HEK293 (cell line): ENCODE data around the gene ZBTB5.

Experiments used
- GLI4 ChIP-seq: fragments of 450-650 bp; formaldehyde crosslinking; IDR thresholded peaks from 2 replicates; pipeline ENCODE4 v1.5.1; 2016; ENCODE audit warnings: missing biosample characterization, missing genetic modification characterization
- SP7 ChIP-seq: fragments of 450-650 bp; formaldehyde crosslinking; IDR thresholded peaks from 2 replicates; pipeline ENCODE4 v1.5.1; 2016; ENCODE audit warnings: missing biosample characterization, missing genetic modification characterization
- WT1 ChIP-seq: fragments of 450-650 bp; formaldehyde crosslinking; IDR thresholded peaks from 2 replicates; pipeline ENCODE4 v1.5.1; 2016; ENCODE audit warnings: missing biosample characterization, missing genetic modification characterization
- ZBTB20 ChIP-seq: fragments of 450-650 bp; formaldehyde crosslinking; IDR thresholded peaks from 2 replicates; pipeline ENCODE4 v1.5.1; 2016; ENCODE audit warnings: missing biosample characterization, missing genetic modification characterization
- ZBTB21 ChIP-seq: fragments of 450-650 bp; formaldehyde crosslinking; IDR thresholded peaks from 2 replicates; pipeline ENCODE4 v1.5.1; 2017; ENCODE audit warnings: missing biosample characterization, missing genetic modification characterization
- ZBTB26 ChIP-seq: fragments of 450-650 bp; formaldehyde crosslinking; optimal IDR thresholded peaks from 2 replicates; pipeline ENCODE3; 2016; ENCODE audit warnings: missing biosample characterization, mild to moderate bottlenecking, missing genetic modification characterization
- ZBTB48 ChIP-seq: fragments of 450-650 bp; formaldehyde crosslinking; IDR thresholded peaks from 2 replicates; pipeline ENCODE4 v1.5.1; 2016; ENCODE audit warnings: missing biosample characterization, missing genetic modification characterization
- ZNF133 ChIP-seq: fragments of 450-650 bp; formaldehyde crosslinking; IDR thresholded peaks from 2 replicates; pipeline ENCODE4 v1.5.1; 2016; ENCODE audit warnings: missing biosample characterization, missing genetic modification characterization
- ZNF148 ChIP-seq: fragments of 450-650 bp; formaldehyde crosslinking; IDR thresholded peaks from 2 replicates; pipeline ENCODE4 v1.5.0; 2017; ENCODE audit warnings: missing biosample characterization, missing genetic modification characterization, borderline replicate concordance
- ZNF174 ChIP-seq: fragments of 450-650 bp; formaldehyde crosslinking; IDR thresholded peaks from 2 replicates; pipeline ENCODE4 v1.5.0; 2017; ENCODE audit warnings: missing biosample characterization, mild to moderate bottlenecking, missing genetic modification characterization
- ZNF184 ChIP-seq: fragments of 450-650 bp; IDR thresholded peaks from 2 replicates; pipeline ENCODE4 v1.5.1; 2018; ENCODE audit warnings: missing biosample characterization, mild to moderate bottlenecking, missing genetic modification characterization
- ZNF239 ChIP-seq: fragments of 450-650 bp; formaldehyde crosslinking; IDR thresholded peaks from 2 replicates; pipeline ENCODE4 v1.5.1; 2016; ENCODE audit warnings: missing biosample characterization, missing genetic modification characterization
- ZNF341 ChIP-seq: fragments of 450-650 bp; formaldehyde crosslinking; IDR thresholded peaks from 2 replicates; pipeline ENCODE4; 2016; ENCODE audit warnings: low read depth, missing biosample characterization, missing genetic modification characterization
- ZNF362 ChIP-seq: fragments of 450-650 bp; formaldehyde crosslinking; IDR thresholded peaks from 2 replicates; pipeline ENCODE4 v1.5.1; 2016; ENCODE audit warnings: missing biosample characterization, missing genetic modification characterization
- ZNF416 ChIP-seq: fragments of 450-650 bp; formaldehyde crosslinking; IDR thresholded peaks from 2 replicates; pipeline ENCODE4 v1.5.1; 2016; ENCODE audit warnings: missing biosample characterization, missing genetic modification characterization
- ZNF473 ChIP-seq: fragments of 450-650 bp; formaldehyde crosslinking; IDR thresholded peaks from 2 replicates; pipeline ENCODE4 v1.5.1; 2017; ENCODE audit warnings: missing biosample characterization, missing genetic modification characterization
- ZNF529 ChIP-seq: fragments of 450-650 bp; formaldehyde crosslinking; IDR thresholded peaks from 2 replicates; pipeline ENCODE4 v1.5.1; 2017; ENCODE audit warnings: missing genetic modification characterization, missing biosample characterization; ENCODE audit not compliant: insufficient replicate concordance
- ZNF530 ChIP-seq: fragments of 450-650 bp; formaldehyde crosslinking; IDR thresholded peaks from 2 replicates; pipeline ENCODE4 v1.5.1; 2016; ENCODE audit warnings: low read depth, missing biosample characterization, missing genetic modification characterization
- ZNF558 ChIP-seq: fragments of 450-650 bp; formaldehyde crosslinking; IDR thresholded peaks from 2 replicates; pipeline ENCODE4 v1.5.1; 2016; ENCODE audit warnings: missing biosample characterization, missing genetic modification characterization
- ZNF561 ChIP-seq: fragments of 450-650 bp; IDR thresholded peaks from 2 replicates; pipeline ENCODE4 v1.5.1; 2018; ENCODE audit warnings: missing biosample characterization, missing genetic modification characterization, borderline replicate concordance
- ZNF585B ChIP-seq: fragments of 450-650 bp; formaldehyde crosslinking; IDR thresholded peaks from 2 replicates; pipeline ENCODE4 v1.5.1; 2016; ENCODE audit warnings: missing biosample characterization, missing genetic modification characterization
- ZNF629 ChIP-seq: fragments of 450-650 bp; formaldehyde crosslinking; IDR thresholded peaks from 2 replicates; pipeline ENCODE4 v1.5.1; 2017; ENCODE audit warnings: missing biosample characterization, missing genetic modification characterization
- ZNF660 ChIP-seq: fragments of 450-650 bp; IDR thresholded peaks from 2 replicates; pipeline ENCODE4 v1.5.1; 2018; ENCODE audit warnings: missing biosample characterization, mild to moderate bottlenecking, missing genetic modification characterization
- ZNF664 ChIP-seq: fragments of 450-650 bp; formaldehyde crosslinking; IDR thresholded peaks from 2 replicates; pipeline ENCODE4 v1.5.1; 2016; ENCODE audit warnings: missing biosample characterization, missing genetic modification characterization
- ZNF670 ChIP-seq: fragments of 450-650 bp; formaldehyde crosslinking; IDR thresholded peaks from 2 replicates; pipeline ENCODE4 v1.5.1; 2016; ENCODE audit warnings: missing biosample characterization, missing genetic modification characterization, low read depth
- ZNF704 ChIP-seq: fragments of 450-650 bp; formaldehyde crosslinking; IDR thresholded peaks from 2 replicates; pipeline ENCODE4 v1.5.1; 2016; ENCODE audit warnings: missing biosample characterization, missing genetic modification characterization
- ZNF747 ChIP-seq: fragments of 450-650 bp; formaldehyde crosslinking; IDR thresholded peaks from 2 replicates; pipeline ENCODE4 v1.5.1; 2016; ENCODE audit warnings: missing biosample characterization, missing genetic modification characterization
- ZNF776 ChIP-seq: fragments of 450-650 bp; formaldehyde crosslinking; IDR thresholded peaks from 2 replicates; pipeline ENCODE4 v1.5.0; 2017; ENCODE audit warnings: missing biosample characterization, missing genetic modification characterization, borderline replicate concordance
- ZSCAN30 ChIP-seq: fragments of 450-650 bp; IDR thresholded peaks from 2 replicates; pipeline ENCODE4 v1.5.1; 2018; ENCODE audit warnings: missing biosample characterization, mild to moderate bottlenecking, missing genetic modification characterization, moderate library complexity
- TF ChIP-seq, protein P1 (sequence below): fragments of 450-650 bp; formaldehyde crosslinking; conservative IDR thresholded peaks from 2 replicates; pipeline ENCODE4 v1.5.1; 2016; ENCODE audit warnings: low read depth, missing biosample characterization, missing genetic modification characterization
- TF ChIP-seq, protein P2 (sequence below): fragments of 450-650 bp; IDR thresholded peaks from 2 replicates; pipeline ENCODE4 v1.5.1; 2018; ENCODE audit warnings: missing biosample characterization, mild to moderate bottlenecking, missing genetic modification characterization

Gene ZBTB5

DNA sequence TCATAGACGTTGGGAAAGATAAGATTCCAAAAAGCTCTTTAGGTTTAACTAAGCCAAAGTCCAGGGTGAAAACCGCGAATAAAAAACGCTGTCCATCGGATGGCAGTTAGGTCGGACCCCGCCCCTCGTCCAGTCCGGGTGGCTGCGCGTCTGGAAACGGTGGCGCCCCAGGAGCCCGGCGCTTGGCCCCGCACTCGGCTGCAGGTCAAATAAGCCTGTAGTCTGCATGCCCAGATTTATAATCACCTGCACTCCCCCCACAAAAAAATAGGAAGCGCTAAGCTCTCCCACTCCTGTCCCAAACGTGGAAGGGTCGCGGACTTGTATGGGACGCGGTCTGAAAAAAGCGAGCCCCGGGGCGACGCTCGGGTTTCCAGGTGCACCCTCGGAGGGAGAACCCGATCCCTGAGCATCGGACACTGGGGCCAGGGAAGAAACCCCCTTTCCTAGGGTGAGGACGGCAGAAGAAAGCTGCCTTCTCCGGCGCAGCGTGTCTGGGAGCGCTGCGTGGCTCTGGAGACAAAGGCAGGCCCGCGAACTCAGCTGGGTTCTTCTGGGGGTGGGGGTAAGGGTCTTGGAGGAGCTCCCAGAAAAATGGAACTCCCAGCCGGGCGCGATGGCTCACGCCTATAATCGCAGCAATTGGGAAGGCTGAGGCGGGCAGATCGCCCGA lies 923 bp upstream of the ZBTB5 start (continued):
- TF ChIP-seq ZNF416 (tag by site-specific recombination), result no peak
- no peak for TF ChIP-seq ZNF747 (tag by site-specific recombination)
- no peak for TF ChIP-seq WT1
- no peak for TF ChIP-seq ZNF670 (tag by site-specific recombination)
- no peak for TF ChIP-seq ZNF561 (tag by site-specific recombination)
- no peak for TF ChIP-seq ZNF174 (tag by site-specific recombination)
- TF ChIP-seq, protein P1, sequence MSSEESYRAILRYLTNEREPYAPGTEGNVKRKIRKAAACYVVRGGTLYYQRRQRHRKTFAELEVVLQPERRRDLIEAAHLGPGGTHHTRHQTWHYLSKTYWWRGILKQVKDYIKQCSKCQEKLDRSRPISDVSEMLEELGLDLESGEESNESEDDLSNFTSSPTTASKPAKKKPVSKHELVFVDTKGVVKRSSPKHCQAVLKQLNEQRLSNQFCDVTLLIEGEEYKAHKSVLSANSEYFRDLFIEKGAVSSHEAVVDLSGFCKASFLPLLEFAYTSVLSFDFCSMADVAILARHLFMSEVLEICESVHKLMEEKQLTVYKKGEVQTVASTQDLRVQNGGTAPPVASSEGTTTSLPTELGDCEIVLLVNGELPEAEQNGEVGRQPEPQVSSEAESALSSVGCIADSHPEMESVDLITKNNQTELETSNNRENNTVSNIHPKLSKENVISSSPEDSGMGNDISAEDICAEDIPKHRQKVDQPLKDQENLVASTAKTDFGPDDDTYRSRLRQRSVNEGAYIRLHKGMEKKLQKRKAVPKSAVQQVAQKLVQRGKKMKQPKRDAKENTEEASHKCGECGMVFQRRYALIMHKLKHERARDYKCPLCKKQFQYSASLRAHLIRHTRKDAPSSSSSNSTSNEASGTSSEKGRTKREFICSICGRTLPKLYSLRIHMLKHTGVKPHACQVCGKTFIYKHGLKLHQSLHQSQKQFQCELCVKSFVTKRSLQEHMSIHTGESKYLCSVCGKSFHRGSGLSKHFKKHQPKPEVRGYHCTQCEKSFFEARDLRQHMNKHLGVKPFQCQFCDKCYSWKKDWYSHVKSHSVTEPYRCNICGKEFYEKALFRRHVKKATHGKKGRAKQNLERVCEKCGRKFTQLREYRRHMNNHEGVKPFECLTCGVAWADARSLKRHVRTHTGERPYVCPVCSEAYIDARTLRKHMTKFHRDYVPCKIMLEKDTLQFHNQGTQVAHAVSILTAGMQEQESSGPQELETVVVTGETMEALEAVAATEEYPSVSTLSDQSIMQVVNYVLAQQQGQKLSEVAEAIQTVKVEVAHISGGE (tag by site-specific recombination), result no peak
- no peak for TF ChIP-seq SP7 (tag by site-specific recombination)
- no peak for TF ChIP-seq ZNF585B (tag by site-specific recombination)
- TF ChIP-seq ZNF133, result no peak
- no peak for TF ChIP-seq ZNF473 (tag by site-specific recombination)
- no peak for TF ChIP-seq ZNF664
- TF ChIP-seq ZBTB20 (tag by site-specific recombination), result peak; percentile 81
- no peak for TF ChIP-seq GLI4 (tag by site-specific recombination)
- TF ChIP-seq ZNF530 (tag by site-specific recombination), result no peak
- TF ChIP-seq ZNF341 (tag by site-specific recombination), result peak; percentile 18
- no peak for TF ChIP-seq ZNF660 (tag by site-specific recombination)
- no peak for TF ChIP-seq ZNF184 (tag by site-specific recombination)
- no peak for TF ChIP-seq ZNF776 (tag by site-specific recombination)
- no peak for TF ChIP-seq ZBTB21 (tag by site-specific recombination)
- TF ChIP-seq ZNF704, result no peak
- no peak for TF ChIP-seq ZNF239 (tag by site-specific recombination)
- TF ChIP-seq ZBTB48 (tag by site-specific recombination), result no peak; the same call in 1 of the 2 replicates
- TF ChIP-seq ZNF148 (tag by site-specific recombination), result no peak
- TF ChIP-seq ZBTB26 (tag by site-specific recombination), result peak; percentile 43
- TF ChIP-seq ZNF529, result no peak
- TF ChIP-seq ZNF558 (tag by site-specific recombination), result no peak
- peak; percentile 17; the same call in 1 of the 2 replicates for TF ChIP-seq ZSCAN30 (tag by site-specific recombination)
- no peak for TF ChIP-seq ZNF362 (tag by site-specific recombination)
- TF ChIP-seq, protein P2, sequence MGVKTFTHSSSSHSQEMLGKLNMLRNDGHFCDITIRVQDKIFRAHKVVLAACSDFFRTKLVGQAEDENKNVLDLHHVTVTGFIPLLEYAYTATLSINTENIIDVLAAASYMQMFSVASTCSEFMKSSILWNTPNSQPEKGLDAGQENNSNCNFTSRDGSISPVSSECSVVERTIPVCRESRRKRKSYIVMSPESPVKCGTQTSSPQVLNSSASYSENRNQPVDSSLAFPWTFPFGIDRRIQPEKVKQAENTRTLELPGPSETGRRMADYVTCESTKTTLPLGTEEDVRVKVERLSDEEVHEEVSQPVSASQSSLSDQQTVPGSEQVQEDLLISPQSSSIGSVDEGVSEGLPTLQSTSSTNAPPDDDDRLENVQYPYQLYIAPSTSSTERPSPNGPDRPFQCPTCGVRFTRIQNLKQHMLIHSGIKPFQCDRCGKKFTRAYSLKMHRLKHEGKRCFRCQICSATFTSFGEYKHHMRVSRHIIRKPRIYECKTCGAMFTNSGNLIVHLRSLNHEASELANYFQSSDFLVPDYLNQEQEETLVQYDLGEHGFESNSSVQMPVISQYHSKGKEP (tag by site-specific recombination), result no peak
- no peak for TF ChIP-seq ZNF629 (tag by site-specific recombination)
